ENCODE data around the gene RFX7. TPM values are rescaled to one million over a fixed set of nuclear protein-coding genes. Genes with fewer than 3 reads are reported as not detected.

The RFX7 gene
- total and polyA plus RNA-seq, 2 donors: 5.9 to 7.7 TPM

GRCh38 chr15:56088389-56088788 is 155.3 kb downstream of the RFX7 start:
- DNase-seq (ENCODE audit: low read depth in 6 of 9, low spot score in 9 of 9): no peak
- H3K27ac ChIP-seq (ENCODE audit: low read depth in 1 of 2, low read length in 1 of 2): no peak overlapping the region
- H3K27me3 ChIP-seq (ENCODE audit: control insufficient read depth in 2 of 2, insufficient read depth in 1 of 2, low read length in 1 of 2): no peaks in the 10 kb centered on the region
- H3K9me3 ChIP-seq (ENCODE audit: control insufficient read depth in 2 of 2, insufficient read depth in 1 of 2, low read length in 1 of 2): no peaks in the 10 kb centered on the region
- H3K4me1 ChIP-seq (ENCODE audit: control insufficient read depth in 2 of 2, insufficient read depth in 2 of 2, low read length in 2 of 2): no peaks in the 10 kb centered on the region
- H3K4me3 ChIP-seq (ENCODE audit: low read length in 2 of 2): no peak overlapping the region
- H3K36me3 ChIP-seq (ENCODE audit: control insufficient read depth in 2 of 2, insufficient read depth in 2 of 2, low read length in 1 of 2): peaks cover 0 to 5% of the 10 kb centered on the region in 2 donors

- DNase-seq (ENCODE audit: low read depth in 6 of 9, low spot score in 9 of 9): no peak
- no peaks in the 10 kb centered on the region for H3K36me3 ChIP-seq (ENCODE audit: control insufficient read depth in 2 of 2, insufficient read depth in 2 of 2, low read length in 1 of 2)
- WGBS: 95% methylated on average over 1 of the region's 1 CpG
Observed at GRCh38 chr15:56086566-56086965, 157.1 kb downstream of the RFX7 start.

GRCh38 chr15:56082263-56082761 is 161.4 kb downstream of the RFX7 start:
- H3K36me3 ChIP-seq (ENCODE audit: control insufficient read depth in 2 of 2, insufficient read depth in 2 of 2, low read length in 1 of 2): no peaks in the 10 kb centered on the region
- WGBS: 94% methylated on average over 3 of the region's 3 CpGs
- H3K4me3 ChIP-seq (ENCODE audit: low read length in 2 of 2): no peak overlapping the region
- no peaks in the 10 kb centered on the region for H3K9me3 ChIP-seq (ENCODE audit: control insufficient read depth in 2 of 2, insufficient read depth in 1 of 2, low read length in 1 of 2)
- no peak for DNase-seq (ENCODE audit: low read depth in 6 of 9, low spot score in 9 of 9)
- H3K4me1 ChIP-seq (ENCODE audit: control insufficient read depth in 2 of 2, insufficient read depth in 2 of 2, low read length in 2 of 2): no peaks in the 10 kb centered on the region
- no peak overlapping the region for H3K27ac ChIP-seq (ENCODE audit: low read depth in 1 of 2, low read length in 1 of 2)
- no peaks in the 10 kb centered on the region for H3K27me3 ChIP-seq (ENCODE audit: control insufficient read depth in 2 of 2, insufficient read depth in 1 of 2, low read length in 1 of 2)

More at GRCh38 chr15:56086566-56086965, 157.1 kb downstream of the RFX7 start:
- H3K9me3 ChIP-seq (ENCODE audit: control insufficient read depth in 2 of 2, insufficient read depth in 1 of 2, low read length in 1 of 2): no peaks in the 10 kb centered on the region
- no peaks in the 10 kb centered on the region for H3K4me1 ChIP-seq (ENCODE audit: control insufficient read depth in 2 of 2, insufficient read depth in 2 of 2, low read length in 2 of 2)
- H3K27ac ChIP-seq (ENCODE audit: low read depth in 1 of 2, low read length in 1 of 2): no peak overlapping the region
- H3K27me3 ChIP-seq (ENCODE audit: control insufficient read depth in 2 of 2, insufficient read depth in 1 of 2, low read length in 1 of 2): no peaks in the 10 kb centered on the region
- no peak overlapping the region for H3K4me3 ChIP-seq (ENCODE audit: low read length in 2 of 2)

GRCh38 chr15:56077081-56077480 is 166.6 kb downstream of the RFX7 start:
- 94% methylated on average over 5 of the region's 5 CpGs for WGBS
- H3K27me3 ChIP-seq (ENCODE audit: control insufficient read depth in 2 of 2, insufficient read depth in 1 of 2, low read length in 1 of 2): no peaks in the 10 kb centered on the region
- no peak for DNase-seq (ENCODE audit: low read depth in 6 of 9, low spot score in 9 of 9)

GRCh38 chr15:56076640-56077039 is 167.0 kb downstream of the RFX7 start:
- no peaks in the 10 kb centered on the region for H3K9me3 ChIP-seq (ENCODE audit: control insufficient read depth in 2 of 2, insufficient read depth in 1 of 2, low read length in 1 of 2)
- no peak overlapping the region for H3K4me3 ChIP-seq (ENCODE audit: low read length in 2 of 2)
- H3K4me1 ChIP-seq (ENCODE audit: control insufficient read depth in 2 of 2, insufficient read depth in 2 of 2, low read length in 2 of 2): no peaks in the 10 kb centered on the region
- no peak for DNase-seq (ENCODE audit: low read depth in 6 of 9, low spot score in 9 of 9)
- no peaks in the 10 kb centered on the region for H3K36me3 ChIP-seq (ENCODE audit: control insufficient read depth in 2 of 2, insufficient read depth in 2 of 2, low read length in 1 of 2)
- 75% methylated on average over 2 of the region's 2 CpGs for WGBS
- H3K27me3 ChIP-seq (ENCODE audit: control insufficient read depth in 2 of 2, insufficient read depth in 1 of 2, low read length in 1 of 2): no peaks in the 10 kb centered on the region
- H3K27ac ChIP-seq (ENCODE audit: low read depth in 1 of 2, low read length in 1 of 2): no peak overlapping the region

More at GRCh38 chr15:56077081-56077480, 166.6 kb downstream of the RFX7 start:
- H3K27ac ChIP-seq (ENCODE audit: low read depth in 1 of 2, low read length in 1 of 2): no peak overlapping the region
- no peaks in the 10 kb centered on the region for H3K4me1 ChIP-seq (ENCODE audit: control insufficient read depth in 2 of 2, insufficient read depth in 2 of 2, low read length in 2 of 2)
- no peak overlapping the region for H3K4me3 ChIP-seq (ENCODE audit: low read length in 2 of 2)
- no peaks in the 10 kb centered on the region for H3K9me3 ChIP-seq (ENCODE audit: control insufficient read depth in 2 of 2, insufficient read depth in 1 of 2, low read length in 1 of 2)
- H3K36me3 ChIP-seq (ENCODE audit: control insufficient read depth in 2 of 2, insufficient read depth in 2 of 2, low read length in 1 of 2): no peaks in the 10 kb centered on the region

GRCh38 chr15:56074481-56075265 is 169.0 kb downstream of the RFX7 start:
- no peak overlapping the region for H3K27ac ChIP-seq (ENCODE audit: low read depth in 1 of 2, low read length in 1 of 2)
- DNase-seq (ENCODE audit: low read depth in 6 of 9, low spot score in 9 of 9): no peak
- no peaks in the 10 kb centered on the region for H3K9me3 ChIP-seq (ENCODE audit: control insufficient read depth in 2 of 2, insufficient read depth in 1 of 2, low read length in 1 of 2)
- H3K36me3 ChIP-seq (ENCODE audit: control insufficient read depth in 2 of 2, insufficient read depth in 2 of 2, low read length in 1 of 2): no peaks in the 10 kb centered on the region
- no peak overlapping the region for H3K4me3 ChIP-seq (ENCODE audit: low read length in 2 of 2)
- no peaks in the 10 kb centered on the region for H3K4me1 ChIP-seq (ENCODE audit: control insufficient read depth in 2 of 2, insufficient read depth in 2 of 2, low read length in 2 of 2)
- WGBS: 74% methylated on average over 5 of the region's 5 CpGs
- no peaks in the 10 kb centered on the region for H3K27me3 ChIP-seq (ENCODE audit: control insufficient read depth in 2 of 2, insufficient read depth in 1 of 2, low read length in 1 of 2)

GRCh38 chr15:56064152-56064551 is 179.5 kb downstream of the RFX7 start:
- WGBS: 97% methylated on average over 3 of the region's 3 CpGs

GRCh38 chr15:56059716-56060115 is 184.0 kb downstream of the RFX7 start:
- Histone ChIP-seq H3K36me3 (ENCODE audit: control insufficient read depth in 2 of 2, insufficient read depth in 2 of 2, low read length in 1 of 2) (no peaks in the 10 kb centered on the region), H3K4me3 (ENCODE audit: low read length in 2 of 2) (no peak overlapping the region), H3K27ac (ENCODE audit: low read depth in 1 of 2, low read length in 1 of 2) (no peak overlapping the region), H3K4me1 (ENCODE audit: control insufficient read depth in 2 of 2, insufficient read depth in 2 of 2, low read length in 2 of 2) (no peaks in the 10 kb centered on the region), H3K9me3 (ENCODE audit: control insufficient read depth in 2 of 2, insufficient read depth in 1 of 2, low read length in 1 of 2) (peaks cover 0 to 3% of the 10 kb centered on the region in 2 donors), H3K27me3 (ENCODE audit: control insufficient read depth in 2 of 2, insufficient read depth in 1 of 2, low read length in 1 of 2) (no peaks in the 10 kb centered on the region)
- WGBS: 93% methylated on average over 2 of the region's 2 CpGs
- DNase-seq (ENCODE audit: low read depth in 6 of 9, low spot score in 9 of 9): no peak

More at GRCh38 chr15:56064152-56064551, 179.5 kb downstream of the RFX7 start:
- no peaks in the 10 kb centered on the region for H3K9me3 ChIP-seq (ENCODE audit: control insufficient read depth in 2 of 2, insufficient read depth in 1 of 2, low read length in 1 of 2)
- H3K36me3 ChIP-seq (ENCODE audit: control insufficient read depth in 2 of 2, insufficient read depth in 2 of 2, low read length in 1 of 2): no peaks in the 10 kb centered on the region
- no peak overlapping the region for H3K4me3 ChIP-seq (ENCODE audit: low read length in 2 of 2)
- DNase-seq (ENCODE audit: low read depth in 6 of 9, low spot score in 9 of 9): no peak
- no peaks in the 10 kb centered on the region for H3K27me3 ChIP-seq (ENCODE audit: control insufficient read depth in 2 of 2, insufficient read depth in 1 of 2, low read length in 1 of 2)
- no peak overlapping the region for H3K27ac ChIP-seq (ENCODE audit: low read depth in 1 of 2, low read length in 1 of 2)
- no peaks in the 10 kb centered on the region for H3K4me1 ChIP-seq (ENCODE audit: control insufficient read depth in 2 of 2, insufficient read depth in 2 of 2, low read length in 2 of 2)

- no peaks in the 10 kb centered on the region for H3K27me3 ChIP-seq (ENCODE audit: control insufficient read depth in 2 of 2, insufficient read depth in 1 of 2, low read length in 1 of 2)
- H3K4me1 ChIP-seq (ENCODE audit: control insufficient read depth in 2 of 2, insufficient read depth in 2 of 2, low read length in 2 of 2): no peaks in the 10 kb centered on the region
- no peak overlapping the region for H3K27ac ChIP-seq (ENCODE audit: low read depth in 1 of 2, low read length in 1 of 2)
- H3K36me3 ChIP-seq (ENCODE audit: control insufficient read depth in 2 of 2, insufficient read depth in 2 of 2, low read length in 1 of 2): no peaks in the 10 kb centered on the region
- WGBS: 97% methylated on average over 2 of the region's 2 CpGs
- H3K4me3 ChIP-seq (ENCODE audit: low read length in 2 of 2): no peak overlapping the region
- peaks cover 0 to 3% of the 10 kb centered on the region in 2 donors for H3K9me3 ChIP-seq (ENCODE audit: control insufficient read depth in 2 of 2, insufficient read depth in 1 of 2, low read length in 1 of 2)
- no peak for DNase-seq (ENCODE audit: low read depth in 6 of 9, low spot score in 9 of 9)
Observed at GRCh38 chr15:56058986-56059385, 184.7 kb downstream of the RFX7 start.
